ENCODE results near the gene NEUROG3. TPM values are rescaled to one million over a fixed set of nuclear protein-coding genes. Genes with fewer than 3 reads are reported as not detected.

Gene NEUROG3
- total and polyA plus RNA-seq, 2 of the 8 experiments (the other 6 are each of a cell fraction or from before 2014, with no cell fraction given), result 0.45 TPM; not detected in 1

GRCh38 chr10:69575164-69575722, 2.0 kb upstream of the NEUROG3 start (continued):
- peak; percentile 9 for TF ChIP-seq RNF2 (IDR thresholded peaks at IDR 0.05; ENCODE audit: borderline replicate concordance, low read depth, low read length, missing control alignments, poor library complexity, severe bottlenecking)
- no peak for TF ChIP-seq EGR1 (IDR thresholded peaks at IDR 0.05; ENCODE audit: borderline replicate concordance, low read depth, low read length)
- TF ChIP-seq E2F6 (IDR thresholded peaks at IDR 0.05), result no peak
- TF ChIP-seq CHD2 (IDR thresholded peaks at IDR 0.05; ENCODE audit: low read length), result no peak
